WTC11 (cell line): ENCODE data around the gene ZCCHC7. TPM values are rescaled to one million over a fixed set of nuclear protein-coding genes. Genes with fewer than 3 reads are reported as not detected.

ENCODE experiments used
- ATAC-seq: fragments of 200-7000 bp; cut with Tn5 transposase; 2 replicates; pipeline ENCODE4 v1.10.0; 2021; ENCODE audit warnings: mild to moderate bottlenecking, moderate library complexity
- CTCF ChIA-PET: fragments of 300-600 bp; sonication (Branson Sonifier 250); formaldehyde crosslinking; loops from one replicate; lab custom pipeline; 2021; ENCODE audit warnings: antibody characterized with exemption; lab: Charles Lee
- POLR2A ChIA-PET: fragments of 350-600 bp; sonication (Branson Sonifier 250); formaldehyde crosslinking; loops from one replicate; lab custom pipeline; 2021; ENCODE audit warnings: antibody characterized with exemption; lab: Charles Lee
- DNase-seq: peaks from one replicate; pipeline ENCODE4 v3.0.0; 2021; ENCODE audit warnings: low spot score
- H3K27ac Mint-ChIP-seq: 2 replicates; pipeline ENCODE4 v1.8.0; 2021; ENCODE audit warnings: mixed read lengths
- H3K27me3 Mint-ChIP-seq: 2 replicates; pipeline ENCODE4 v1.8.0; 2021; ENCODE audit warnings: low read depth, mild to moderate bottlenecking, moderate library complexity, mixed read lengths
- H3K36me3 Mint-ChIP-seq: 2 replicates; pipeline ENCODE4 v1.8.0; 2021; ENCODE audit warnings: mixed read lengths
- H3K4me1 Mint-ChIP-seq: 2 replicates; pipeline ENCODE4 v1.8.0; 2022; ENCODE audit warnings: mixed read lengths
- H3K4me3 Mint-ChIP-seq: 2 replicates; pipeline ENCODE4 v1.8.0; 2021; ENCODE audit warnings: mild to moderate bottlenecking, moderate library complexity, mixed read lengths
- H3K9me3 Mint-ChIP-seq: 2 replicates; pipeline ENCODE4 v1.8.0; 2021; ENCODE audit warnings: mixed read lengths
- CBFB ChIP-seq: sonication (generic); formaldehyde crosslinking; IDR thresholded peaks from 2 replicates; pipeline ENCODE4 v1.8.1; 2022; ENCODE audit warnings: mild to moderate bottlenecking, low read depth, missing genetic modification reagents
- ELF4 ChIP-seq: sonication (generic); formaldehyde crosslinking; IDR thresholded peaks from 2 replicates; pipeline ENCODE4 v1.8.1; 2022; ENCODE audit warnings: low read depth, mild to moderate bottlenecking, moderate library complexity, missing genetic modification reagents
- ESRRA ChIP-seq: sonication (generic); formaldehyde crosslinking; IDR thresholded peaks from 2 replicates; pipeline ENCODE4 v1.8.1; 2022; ENCODE audit warnings: mild to moderate bottlenecking, missing genetic modification reagents, borderline replicate concordance
- GABPB1 ChIP-seq: sonication (generic); formaldehyde crosslinking; IDR thresholded peaks from 2 replicates; pipeline ENCODE4 v1.8.1; 2023; ENCODE audit warnings: mild to moderate bottlenecking, missing genetic modification reagents
- GTF2I ChIP-seq: fragments of 250-450 bp; sonication (Bioruptor Pico); conservative IDR thresholded peaks from 2 replicates; pipeline ENCODE4 v1.4.0; 2021; ENCODE audit warnings: mild to moderate bottlenecking
- NFE2L1 ChIP-seq: sonication (generic); formaldehyde crosslinking; IDR thresholded peaks from 2 replicates; pipeline ENCODE4 v1.8.1; 2023; ENCODE audit warnings: missing genetic modification reagents
- NFYB ChIP-seq: sonication (generic); formaldehyde crosslinking; conservative IDR thresholded peaks from 2 replicates; pipeline ENCODE4 v1.8.0; 2022; ENCODE audit warnings: low read depth, missing genetic modification reagents
- PRRX2 ChIP-seq: fragments of 250-450 bp; sonication (Bioruptor Pico); IDR thresholded peaks from 2 replicates; pipeline ENCODE4 v1.8.0; 2021; ENCODE audit warnings: mild to moderate bottlenecking
- SMAD4 ChIP-seq: sonication (generic); formaldehyde crosslinking; IDR thresholded peaks from 2 replicates; pipeline ENCODE4 v1.8.0; 2022; ENCODE audit warnings: mild to moderate bottlenecking, missing genetic modification reagents
- TCF7 ChIP-seq: sonication (generic); formaldehyde crosslinking; IDR thresholded peaks from 2 replicates; pipeline ENCODE4 v1.8.0; 2022; ENCODE audit warnings: mild to moderate bottlenecking, low read depth, missing genetic modification reagents, moderate library complexity
- TEAD4 ChIP-seq: sonication (generic); formaldehyde crosslinking; IDR thresholded peaks from 2 replicates; pipeline ENCODE4 v1.8.0; 2022; ENCODE audit warnings: mild to moderate bottlenecking, missing genetic modification reagents
- ZBTB21 ChIP-seq: sonication (generic); formaldehyde crosslinking; IDR thresholded peaks from 2 replicates; pipeline ENCODE4 v1.8.1; 2023; ENCODE audit warnings: mild to moderate bottlenecking, missing genetic modification reagents, borderline replicate concordance
- ZNF232 ChIP-seq: sonication (generic); formaldehyde crosslinking; IDR thresholded peaks from 2 replicates; pipeline ENCODE4 v1.8.0; 2022; ENCODE audit warnings: mild to moderate bottlenecking, missing genetic modification reagents
- ZNF263 ChIP-seq: sonication (generic); formaldehyde crosslinking; IDR thresholded peaks from 2 replicates; pipeline ENCODE4 v1.8.1; 2022; ENCODE audit warnings: low read depth, mild to moderate bottlenecking, moderate library complexity, missing genetic modification reagents
- ZNF317 ChIP-seq: sonication (generic); formaldehyde crosslinking; IDR thresholded peaks from 2 replicates; pipeline ENCODE4 v1.8.1; 2023; ENCODE audit warnings: low read depth, mild to moderate bottlenecking, moderate library complexity, missing genetic modification reagents, borderline replicate concordance
- ZNF423 ChIP-seq: fragments of 250-450 bp; sonication (Bioruptor Pico); IDR thresholded peaks from 2 replicates; pipeline ENCODE4 v2.1.2; 2022; ENCODE audit warnings: mild to moderate bottlenecking, moderate library complexity
- ZNF671 ChIP-seq: fragments of 250-450 bp; sonication (Bioruptor Pico); IDR thresholded peaks from 2 replicates; pipeline ENCODE4 v1.8.0; 2021; ENCODE audit warnings: mild to moderate bottlenecking
- total RNA-seq: library from RNA; stranded (reverse); gene quantifications from 3 replicates; pipeline ENCODE4 v1.2.3, GENCODE V29; 2021
- TF ChIP-seq, protein P1 (sequence below): sonication (generic); formaldehyde crosslinking; IDR thresholded peaks from 2 replicates; pipeline ENCODE4 v1.8.1; 2022; ENCODE audit warnings: low read depth, mild to moderate bottlenecking, moderate library complexity, missing genetic modification reagents, borderline replicate concordance
- TF ChIP-seq, protein P2 (sequence below): sonication (generic); formaldehyde crosslinking; IDR thresholded peaks from 2 replicates; pipeline ENCODE4 v1.8.1; 2023; ENCODE audit warnings: mild to moderate bottlenecking, missing genetic modification reagents
- TF ChIP-seq, protein P3 (sequence below): fragments of 250-450 bp; sonication (Bioruptor Pico); IDR thresholded peaks from 2 replicates; pipeline ENCODE4 v1.9.0; 2021; ENCODE audit warnings: mild to moderate bottlenecking
- TF ChIP-seq, protein P4 (sequence below): sonication (generic); formaldehyde crosslinking; IDR thresholded peaks from 2 replicates; pipeline ENCODE4 v1.8.0; 2022; ENCODE audit warnings: mild to moderate bottlenecking, missing genetic modification reagents
- TF ChIP-seq, protein P5 (sequence below): fragments of 250-450 bp; sonication (Bioruptor Pico); IDR thresholded peaks from 2 replicates; pipeline ENCODE4 v1.9.0; 2021; ENCODE audit warnings: mild to moderate bottlenecking
- TF ChIP-seq, protein P6 (sequence below): fragments of 200-600 bp; IDR thresholded peaks from 2 replicates; pipeline ENCODE4 v1.8.0; 2022; ENCODE audit warnings: antibody characterized with exemption

Gene ZCCHC7
- total RNA-seq, 1 experiment from 2014 or later: 30.1 TPM

DNA sequence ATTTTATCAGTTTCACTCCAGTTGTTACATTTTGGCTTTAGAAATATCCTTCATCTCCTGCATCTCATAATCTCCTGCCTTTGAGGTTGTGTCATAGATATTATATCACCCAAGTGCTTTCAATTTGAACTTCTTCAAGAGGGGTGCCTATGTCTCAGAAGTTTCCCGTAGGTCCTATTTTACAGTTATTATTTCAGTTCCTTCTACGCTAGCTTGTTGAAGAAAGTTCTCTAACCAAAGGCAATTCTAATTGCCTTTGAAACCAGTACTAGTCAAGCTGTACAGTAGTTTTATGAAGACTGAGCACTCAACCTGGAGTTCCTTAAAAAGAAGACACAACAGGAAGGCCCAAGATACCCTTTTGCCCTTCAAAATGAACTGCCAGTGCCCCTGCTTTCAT is 116.4 kb downstream of the ZCCHC7 start:
- H3K36me3 Mint-ChIP-seq: peaks cover 6% of the 10 kb centered on the region
- ChIA-PET CTCF (interaction anchor here (0.8 kb wide), 1 partner anchor 10 kb away, joined by 3 read pairs; no protein-coding TSS in a partner anchor), POLR2A (no interaction called here)
- TF ChIP-seq, protein P1, sequence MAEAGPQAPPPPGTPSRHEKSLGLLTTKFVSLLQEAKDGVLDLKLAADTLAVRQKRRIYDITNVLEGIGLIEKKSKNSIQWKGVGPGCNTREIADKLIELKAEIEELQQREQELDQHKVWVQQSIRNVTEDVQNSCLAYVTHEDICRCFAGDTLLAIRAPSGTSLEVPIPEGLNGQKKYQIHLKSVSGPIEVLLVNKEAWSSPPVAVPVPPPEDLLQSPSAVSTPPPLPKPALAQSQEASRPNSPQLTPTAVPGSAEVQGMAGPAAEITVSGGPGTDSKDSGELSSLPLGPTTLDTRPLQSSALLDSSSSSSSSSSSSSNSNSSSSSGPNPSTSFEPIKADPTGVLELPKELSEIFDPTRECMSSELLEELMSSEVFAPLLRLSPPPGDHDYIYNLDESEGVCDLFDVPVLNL (CRISPR knock-in tag): no peak
- TF ChIP-seq PRRX2 (CRISPR knock-in tag) (no peak), TCF7 (CRISPR knock-in tag) (no peak), NFYB (CRISPR knock-in tag) (no peak), TEAD4 (CRISPR knock-in tag) (no peak), ZNF317 (CRISPR knock-in tag) (no peak), ZNF263 (CRISPR knock-in tag) (no peak), ZNF671 (no peak)
- peaks cover 50% of the 10 kb centered on the region for H3K4me1 Mint-ChIP-seq
- no peak for ATAC-seq
- no peaks in the 10 kb centered on the region for H3K27me3 Mint-ChIP-seq
- H3K27ac Mint-ChIP-seq: peak overlapping the region; percentile 10
- no peak for DNase-seq
- H3K4me3 Mint-ChIP-seq: no peak overlapping the region
- peaks cover 4% of the 10 kb centered on the region; the same call in 1 of the 2 replicates for H3K9me3 Mint-ChIP-seq

DNA sequence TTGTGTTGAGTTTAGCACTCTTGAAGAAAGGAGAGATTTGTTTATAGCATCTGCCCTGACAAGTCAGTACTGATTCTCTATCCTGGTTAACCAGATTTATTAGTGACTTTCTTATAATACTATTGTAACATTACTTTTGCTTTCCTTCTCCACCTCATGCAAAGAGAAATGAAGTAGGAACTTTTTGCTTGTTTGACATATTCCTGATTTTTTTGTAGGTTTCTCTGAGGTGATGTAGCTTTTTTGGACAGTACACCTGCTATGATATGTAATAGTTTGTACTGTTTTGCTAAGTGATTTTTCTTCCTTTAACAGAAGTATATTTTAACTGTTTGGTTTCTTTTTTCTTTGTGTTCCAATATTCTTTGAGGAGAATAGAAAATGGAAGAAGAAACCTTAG is 117.7 kb downstream of the ZCCHC7 start:
- H3K36me3 Mint-ChIP-seq: peaks cover 6% of the 10 kb centered on the region
- TF ChIP-seq NFE2L1 (CRISPR knock-in tag) (no peak), ZNF232 (CRISPR knock-in tag) (no peak), GABPB1 (CRISPR knock-in tag) (no peak), SMAD4 (CRISPR knock-in tag) (no peak), ZBTB21 (CRISPR knock-in tag) (no peak), TCF7 (CRISPR knock-in tag) (no peak), ESRRA (no peak), ELF4 (CRISPR knock-in tag) (no peak)
- TF ChIP-seq, protein P2, sequence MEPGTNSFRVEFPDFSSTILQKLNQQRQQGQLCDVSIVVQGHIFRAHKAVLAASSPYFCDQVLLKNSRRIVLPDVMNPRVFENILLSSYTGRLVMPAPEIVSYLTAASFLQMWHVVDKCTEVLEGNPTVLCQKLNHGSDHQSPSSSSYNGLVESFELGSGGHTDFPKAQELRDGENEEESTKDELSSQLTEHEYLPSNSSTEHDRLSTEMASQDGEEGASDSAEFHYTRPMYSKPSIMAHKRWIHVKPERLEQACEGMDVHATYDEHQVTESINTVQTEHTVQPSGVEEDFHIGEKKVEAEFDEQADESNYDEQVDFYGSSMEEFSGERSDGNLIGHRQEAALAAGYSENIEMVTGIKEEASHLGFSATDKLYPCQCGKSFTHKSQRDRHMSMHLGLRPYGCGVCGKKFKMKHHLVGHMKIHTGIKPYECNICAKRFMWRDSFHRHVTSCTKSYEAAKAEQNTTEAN (CRISPR knock-in tag): no peak
- DNase-seq: no peak
- peaks cover 4% of the 10 kb centered on the region; the same call in 1 of the 2 replicates for H3K9me3 Mint-ChIP-seq
- no peak overlapping the region for H3K4me3 Mint-ChIP-seq
- ChIA-PET CTCF (no interaction called here), POLR2A (no interaction called here)
- H3K27ac Mint-ChIP-seq: peak overlapping the region; percentile 50; the same call in 1 of the 2 replicates
- ATAC-seq: no peak
- no peaks in the 10 kb centered on the region for H3K27me3 Mint-ChIP-seq
- H3K4me1 Mint-ChIP-seq: peaks cover 46% of the 10 kb centered on the region

DNA sequence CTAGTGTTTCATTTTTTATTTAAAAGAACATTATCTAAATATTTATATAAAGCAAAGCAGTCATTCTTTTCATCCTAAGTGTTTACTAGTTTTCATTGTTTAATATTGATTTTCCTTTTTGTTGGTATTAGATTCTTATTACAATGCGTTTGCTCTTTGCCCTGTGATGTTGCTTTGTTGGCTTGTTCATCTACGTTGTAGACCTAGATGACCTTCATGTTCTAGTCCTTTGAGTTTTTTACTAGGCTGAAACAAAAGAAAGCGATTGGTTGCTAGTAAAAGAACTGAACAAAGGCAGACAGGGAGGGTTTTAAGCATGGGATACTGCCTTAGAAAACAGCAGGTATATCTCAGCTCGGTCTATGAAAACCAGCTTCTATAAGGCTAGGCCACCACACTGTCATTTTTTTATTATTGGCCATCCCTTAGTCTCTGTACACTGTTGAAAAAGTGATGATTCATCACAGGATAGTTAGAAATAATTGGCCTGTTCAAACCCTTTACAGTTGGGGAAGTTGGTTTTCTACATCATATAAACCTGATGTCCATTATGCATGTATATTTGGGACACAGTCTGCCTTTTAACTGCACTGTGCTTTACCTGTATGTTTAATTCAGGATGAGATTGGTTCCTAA is 119.0 kb downstream of the ZCCHC7 start:
- peaks cover 6% of the 10 kb centered on the region for H3K36me3 Mint-ChIP-seq
- H3K27ac Mint-ChIP-seq: no peak overlapping the region; the same call in 1 of the 2 replicates
- no peaks in the 10 kb centered on the region for H3K27me3 Mint-ChIP-seq
- DNase-seq (no peak), ATAC-seq (peak; percentile 43)
- ChIA-PET CTCF (interaction anchor here (0.5 kb wide), 1 partner anchor 681 kb away, joined by 4 read pairs; no protein-coding TSS in a partner anchor), POLR2A (no interaction called here)
- peaks cover 57% of the 10 kb centered on the region for H3K4me1 Mint-ChIP-seq
- H3K4me3 Mint-ChIP-seq: no peak overlapping the region
- peaks cover 4% of the 10 kb centered on the region; the same call in 1 of the 2 replicates for H3K9me3 Mint-ChIP-seq
- TF ChIP-seq, protein P3, sequence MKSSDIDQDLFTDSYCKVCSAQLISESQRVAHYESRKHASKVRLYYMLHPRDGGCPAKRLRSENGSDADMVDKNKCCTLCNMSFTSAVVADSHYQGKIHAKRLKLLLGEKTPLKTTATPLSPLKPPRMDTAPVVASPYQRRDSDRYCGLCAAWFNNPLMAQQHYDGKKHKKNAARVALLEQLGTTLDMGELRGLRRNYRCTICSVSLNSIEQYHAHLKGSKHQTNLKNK (CRISPR knock-in tag): no peak
- TF ChIP-seq, protein P4, sequence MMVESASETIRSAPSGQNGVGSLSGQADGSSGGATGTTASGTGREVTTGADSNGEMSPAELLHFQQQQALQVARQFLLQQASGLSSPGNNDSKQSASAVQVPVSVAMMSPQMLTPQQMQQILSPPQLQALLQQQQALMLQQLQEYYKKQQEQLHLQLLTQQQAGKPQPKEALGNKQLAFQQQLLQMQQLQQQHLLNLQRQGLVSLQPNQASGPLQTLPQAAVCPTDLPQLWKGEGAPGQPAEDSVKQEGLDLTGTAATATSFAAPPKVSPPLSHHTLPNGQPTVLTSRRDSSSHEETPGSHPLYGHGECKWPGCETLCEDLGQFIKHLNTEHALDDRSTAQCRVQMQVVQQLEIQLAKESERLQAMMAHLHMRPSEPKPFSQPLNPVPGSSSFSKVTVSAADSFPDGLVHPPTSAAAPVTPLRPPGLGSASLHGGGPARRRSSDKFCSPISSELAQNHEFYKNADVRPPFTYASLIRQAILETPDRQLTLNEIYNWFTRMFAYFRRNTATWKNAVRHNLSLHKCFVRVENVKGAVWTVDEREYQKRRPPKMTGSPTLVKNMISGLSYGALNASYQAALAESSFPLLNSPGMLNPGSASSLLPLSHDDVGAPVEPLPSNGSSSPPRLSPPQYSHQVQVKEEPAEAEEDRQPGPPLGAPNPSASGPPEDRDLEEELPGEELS (CRISPR knock-in tag): no peak
- TF ChIP-seq CBFB (CRISPR knock-in tag): no peak
- TF ChIP-seq, protein P5, sequence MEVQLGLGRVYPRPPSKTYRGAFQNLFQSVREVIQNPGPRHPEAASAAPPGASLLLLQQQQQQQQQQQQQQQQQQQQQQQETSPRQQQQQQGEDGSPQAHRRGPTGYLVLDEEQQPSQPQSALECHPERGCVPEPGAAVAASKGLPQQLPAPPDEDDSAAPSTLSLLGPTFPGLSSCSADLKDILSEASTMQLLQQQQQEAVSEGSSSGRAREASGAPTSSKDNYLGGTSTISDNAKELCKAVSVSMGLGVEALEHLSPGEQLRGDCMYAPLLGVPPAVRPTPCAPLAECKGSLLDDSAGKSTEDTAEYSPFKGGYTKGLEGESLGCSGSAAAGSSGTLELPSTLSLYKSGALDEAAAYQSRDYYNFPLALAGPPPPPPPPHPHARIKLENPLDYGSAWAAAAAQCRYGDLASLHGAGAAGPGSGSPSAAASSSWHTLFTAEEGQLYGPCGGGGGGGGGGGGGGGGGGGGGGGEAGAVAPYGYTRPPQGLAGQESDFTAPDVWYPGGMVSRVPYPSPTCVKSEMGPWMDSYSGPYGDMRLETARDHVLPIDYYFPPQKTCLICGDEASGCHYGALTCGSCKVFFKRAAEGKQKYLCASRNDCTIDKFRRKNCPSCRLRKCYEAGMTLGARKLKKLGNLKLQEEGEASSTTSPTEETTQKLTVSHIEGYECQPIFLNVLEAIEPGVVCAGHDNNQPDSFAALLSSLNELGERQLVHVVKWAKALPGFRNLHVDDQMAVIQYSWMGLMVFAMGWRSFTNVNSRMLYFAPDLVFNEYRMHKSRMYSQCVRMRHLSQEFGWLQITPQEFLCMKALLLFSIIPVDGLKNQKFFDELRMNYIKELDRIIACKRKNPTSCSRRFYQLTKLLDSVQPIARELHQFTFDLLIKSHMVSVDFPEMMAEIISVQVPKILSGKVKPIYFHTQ: no peak
- TF ChIP-seq, protein P6, sequence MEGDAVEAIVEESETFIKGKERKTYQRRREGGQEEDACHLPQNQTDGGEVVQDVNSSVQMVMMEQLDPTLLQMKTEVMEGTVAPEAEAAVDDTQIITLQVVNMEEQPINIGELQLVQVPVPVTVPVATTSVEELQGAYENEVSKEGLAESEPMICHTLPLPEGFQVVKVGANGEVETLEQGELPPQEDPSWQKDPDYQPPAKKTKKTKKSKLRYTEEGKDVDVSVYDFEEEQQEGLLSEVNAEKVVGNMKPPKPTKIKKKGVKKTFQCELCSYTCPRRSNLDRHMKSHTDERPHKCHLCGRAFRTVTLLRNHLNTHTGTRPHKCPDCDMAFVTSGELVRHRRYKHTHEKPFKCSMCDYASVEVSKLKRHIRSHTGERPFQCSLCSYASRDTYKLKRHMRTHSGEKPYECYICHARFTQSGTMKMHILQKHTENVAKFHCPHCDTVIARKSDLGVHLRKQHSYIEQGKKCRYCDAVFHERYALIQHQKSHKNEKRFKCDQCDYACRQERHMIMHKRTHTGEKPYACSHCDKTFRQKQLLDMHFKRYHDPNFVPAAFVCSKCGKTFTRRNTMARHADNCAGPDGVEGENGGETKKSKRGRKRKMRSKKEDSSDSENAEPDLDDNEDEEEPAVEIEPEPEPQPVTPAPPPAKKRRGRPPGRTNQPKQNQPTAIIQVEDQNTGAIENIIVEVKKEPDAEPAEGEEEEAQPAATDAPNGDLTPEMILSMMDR: no peak
- TF ChIP-seq GTF2I: no peak
- TF ChIP-seq ZNF423 (CRISPR knock-in tag): no peak
